SJCRH30 (cell line): ENCODE measurements around the gene XAGE1A. TPM values are rescaled to one million over a fixed set of nuclear protein-coding genes. Genes with fewer than 3 reads are reported as not detected.

Experiments
- total RNA-seq: library from RNA; depleted of rRNA; stranded (reverse); fragments of >200 nt; shearing (Covaris generic); gene quantifications from 2 replicates; pipeline ENCODE4 v1.2.3, GENCODE V29; 2014; rRNA removed

Gene XAGE1A
- total RNA-seq, 1 experiment from 2014 or later, result not detected

Other genes starting within 250 kb of the XAGE1A start
- not detected in 2 replicates for gene XAGE2, start 126.8 kb upstream of the XAGE1A start, total RNA-seq
- not detected in 2 replicates for gene XAGE1B, start 21.3 kb downstream of the XAGE1A start, total RNA-seq
- gene SSX7, start 159.1 kb downstream of the XAGE1A start, total RNA-seq, result not detected in 2 replicates
- not detected in 2 replicates for gene SSX2, start 211.4 kb downstream of the XAGE1A start, total RNA-seq